ENCODE measurements around the gene PDZRN4.
"Not testable (repeated sequence)": the region's sequence is repeated elsewhere in the genome, so short reads cannot be mapped to it uniquely, and the experiment has no call there.

The PDZRN4 gene

DNA sequence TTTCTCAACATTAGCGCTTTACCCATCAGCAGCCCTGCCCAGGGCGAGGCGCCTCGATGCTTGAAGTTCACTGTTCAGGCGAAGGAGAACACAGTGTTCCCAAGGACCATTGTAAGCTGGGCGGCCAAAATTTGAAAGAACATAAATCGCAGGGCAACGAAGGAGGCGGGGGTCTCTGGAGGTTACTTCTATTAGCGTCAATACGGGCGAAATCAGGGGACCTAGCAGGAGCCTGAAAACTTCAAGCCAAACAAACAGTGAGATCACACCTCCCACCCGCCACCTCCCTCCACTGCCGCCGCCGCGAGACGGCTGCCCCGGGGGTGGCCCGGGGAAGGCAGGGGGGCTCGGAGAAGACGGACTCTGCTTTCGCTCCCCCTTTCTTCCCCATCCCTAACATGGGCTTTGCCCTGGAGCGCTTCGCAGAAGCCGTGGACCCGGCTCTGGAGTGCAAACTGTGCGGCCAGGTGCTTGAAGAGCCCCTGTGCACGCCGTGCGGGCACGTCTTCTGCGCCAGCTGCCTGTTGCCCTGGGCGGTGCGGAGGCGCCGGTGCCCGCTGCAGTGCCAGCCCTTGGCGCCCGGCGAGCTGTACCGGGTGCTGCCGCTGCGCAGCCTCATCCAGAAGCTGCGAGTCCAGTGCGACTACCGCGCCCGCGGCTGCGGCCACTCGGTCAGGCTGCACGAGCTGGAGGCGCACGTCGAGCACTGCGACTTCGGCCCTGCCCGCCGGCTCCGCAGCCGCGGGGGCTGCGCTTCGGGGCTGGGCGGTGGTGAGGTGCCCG lies at the start of gene PDZRN4:
Gene PDZRN4, plus strand, starts transcription at position 263 of the 783 bp plus-strand sequence.
- DNase-seq, result no peak

DNA sequence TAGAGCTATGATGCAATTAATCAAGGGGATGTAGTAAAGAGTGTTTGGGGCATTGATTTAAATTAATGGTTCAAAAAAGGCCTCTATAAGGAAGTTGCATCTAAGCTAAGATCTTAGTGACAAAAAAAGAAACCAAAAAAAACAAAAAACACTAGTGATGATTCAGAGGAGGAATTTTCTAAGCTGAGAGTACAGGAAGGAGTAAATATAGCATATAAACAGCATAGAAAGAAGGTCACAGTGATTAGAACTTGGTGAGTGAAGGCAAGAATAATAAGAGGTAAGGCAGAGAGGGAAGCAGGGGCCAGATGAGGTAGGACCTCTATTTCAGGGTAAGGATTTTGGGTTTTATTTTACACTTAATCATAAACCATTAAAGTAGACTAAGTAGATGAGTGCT lies 48.0 kb upstream of the PDZRN4 start:
- no peak for DNase-seq

DNA sequence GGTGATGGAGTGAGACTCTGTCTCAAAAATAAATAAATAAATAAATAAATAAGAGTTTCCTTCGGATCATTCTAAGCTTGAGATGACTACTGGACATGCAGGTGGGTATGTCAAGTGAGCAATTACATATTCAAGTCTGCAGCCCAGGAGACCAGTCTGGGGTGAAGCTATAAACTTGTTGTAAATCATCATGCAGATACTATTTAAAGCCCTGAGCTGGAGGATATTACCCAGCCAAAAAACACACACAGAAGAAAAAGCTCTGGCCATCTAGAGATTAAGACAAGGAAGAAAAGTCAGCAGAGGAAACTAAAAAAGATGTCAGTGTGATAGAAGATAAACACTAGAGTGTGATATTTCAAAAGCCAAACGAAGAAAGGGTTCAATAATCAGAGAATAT lies 47.0 kb upstream of the PDZRN4 start:
- no peak for DNase-seq

DNA sequence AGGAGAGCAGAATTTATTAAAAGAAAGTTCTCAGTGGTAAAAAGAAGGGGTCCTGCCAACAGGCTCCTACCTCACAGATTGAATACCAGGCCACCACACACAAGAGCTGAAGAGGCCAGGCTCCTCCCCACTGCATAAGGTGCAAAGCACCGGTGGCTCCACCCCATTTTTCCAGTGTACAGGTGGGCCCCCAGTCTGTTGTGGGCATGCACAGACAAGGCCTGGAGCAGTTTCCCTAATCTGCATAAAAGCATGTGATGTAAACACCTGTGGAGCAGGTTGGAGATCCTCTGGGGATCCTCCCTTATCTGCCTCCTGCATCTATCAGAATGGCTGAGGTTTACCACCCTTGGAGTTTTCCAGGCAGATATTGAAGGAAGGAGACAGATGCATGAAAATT lies 45.7 kb upstream of the PDZRN4 start:
- DNase-seq, result no peak

DNA sequence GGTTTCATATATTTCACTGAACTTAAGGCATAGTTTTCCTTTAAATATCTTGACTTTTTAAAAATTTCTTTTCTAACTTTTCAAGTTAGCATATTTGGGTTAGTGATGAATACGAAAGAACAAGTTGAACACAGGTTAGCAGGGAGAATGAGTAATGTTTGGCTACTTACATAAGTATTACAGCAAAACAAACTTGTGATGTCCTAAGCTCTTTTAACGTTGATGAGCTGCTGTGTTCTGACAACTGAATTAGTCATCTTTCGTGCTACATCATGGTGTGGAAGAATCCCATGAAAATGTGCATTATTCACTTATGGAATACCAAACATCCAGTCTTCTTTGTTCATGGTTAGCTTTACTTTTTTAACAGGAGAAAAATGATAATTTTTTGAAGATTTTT lies 36.3 kb upstream of the PDZRN4 start:
- DNase-seq, result no peak

DNA sequence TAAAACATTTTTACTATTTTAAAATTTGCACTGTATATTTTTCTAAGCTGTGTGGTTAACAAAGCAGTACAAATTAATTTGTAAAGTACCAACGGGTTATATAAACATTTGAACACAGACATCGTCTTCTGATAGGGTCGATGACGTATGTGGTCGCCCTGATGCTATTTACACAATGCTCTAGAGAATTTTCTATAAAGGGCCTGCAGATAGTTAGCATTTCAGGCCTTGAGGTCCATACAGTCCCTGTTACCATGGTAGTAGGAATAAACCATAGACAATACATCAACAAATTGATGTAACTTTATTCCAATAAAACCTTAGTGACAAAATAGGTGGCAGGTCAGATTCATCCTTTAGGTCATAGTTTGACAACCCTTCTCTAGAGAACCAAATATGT lies 25.7 kb upstream of the PDZRN4 start:
- no peak for DNase-seq

DNA sequence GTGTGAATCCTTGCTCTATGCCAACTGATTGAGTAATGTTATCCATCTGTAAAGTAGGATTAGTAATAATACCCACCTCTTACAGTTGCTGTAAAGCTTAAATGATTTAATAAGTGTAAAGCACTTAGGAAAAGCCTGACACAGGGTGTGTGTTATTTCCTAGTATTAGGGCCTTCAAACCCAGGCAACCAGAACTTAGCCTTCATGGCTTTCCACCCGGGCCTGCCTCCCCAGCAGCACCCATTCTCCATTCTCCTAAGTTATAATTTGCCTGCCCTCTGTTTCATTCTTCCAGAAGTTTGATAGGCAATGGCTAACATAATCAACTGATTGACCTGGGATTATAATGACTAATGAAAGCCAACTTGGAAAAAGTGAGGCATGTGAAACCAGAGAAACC lies 20.4 kb upstream of the PDZRN4 start:
- DNase-seq, result no peak

DNA sequence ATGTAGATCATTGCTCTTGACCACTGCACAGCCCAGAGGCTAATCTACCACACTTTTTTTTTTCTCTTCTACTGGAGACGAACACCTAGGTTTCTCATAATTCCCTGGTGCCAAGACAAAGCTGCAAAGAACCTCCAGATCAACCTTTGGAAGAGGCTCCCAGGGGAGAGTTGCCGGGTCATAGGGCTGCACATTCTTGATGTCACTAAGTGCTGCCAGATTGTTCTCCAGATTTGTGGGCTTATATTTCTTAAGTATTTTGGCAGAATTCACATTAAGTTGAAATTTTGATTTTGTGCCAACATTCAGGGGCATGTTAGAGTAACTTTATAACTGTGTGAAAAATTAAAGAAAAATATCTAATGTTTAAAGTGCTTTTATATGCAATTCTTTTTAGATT lies 13.5 kb upstream of the PDZRN4 start:
- DNase-seq, result no peak

DNA sequence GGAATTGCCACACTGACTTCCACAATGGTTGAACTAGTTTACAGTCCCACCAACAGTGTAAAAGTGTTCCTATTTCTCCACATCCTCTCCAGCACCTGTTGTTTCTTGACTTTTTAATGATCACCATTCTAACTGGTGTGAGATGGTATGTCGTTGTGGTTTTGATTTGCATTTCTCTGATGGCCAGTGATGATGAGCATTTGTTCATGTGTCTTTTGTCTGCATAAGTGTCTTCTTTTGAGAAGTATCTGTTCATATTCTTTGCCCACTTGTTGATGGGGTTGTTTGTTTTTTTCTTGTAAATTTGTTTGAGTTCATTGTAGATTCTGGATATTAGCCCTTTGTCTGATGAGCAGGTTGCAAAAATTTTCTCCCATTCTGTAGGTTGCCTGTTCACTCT lies 8.6 kb upstream of the PDZRN4 start:
- not testable (repeated sequence) for DNase-seq

DNA sequence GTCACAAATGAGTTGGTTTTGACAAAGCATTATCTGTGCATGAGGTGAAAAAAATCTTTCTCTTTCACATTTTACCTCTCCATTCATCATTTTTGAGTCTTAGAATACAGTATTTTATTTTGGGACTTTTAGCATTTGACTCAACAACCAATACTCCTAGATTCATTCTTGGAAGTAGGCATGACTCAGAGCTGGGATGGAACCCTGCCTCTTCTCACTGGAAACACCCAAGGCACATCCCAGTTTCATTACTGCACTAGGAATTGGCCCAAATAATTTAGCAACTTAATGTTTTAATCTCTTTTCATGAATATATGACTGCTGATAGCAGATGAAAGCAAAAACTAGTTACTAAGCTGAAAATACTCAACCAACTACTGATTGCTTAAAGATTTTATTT lies 3.3 kb upstream of the PDZRN4 start:
- DNase-seq, result no peak

DNA sequence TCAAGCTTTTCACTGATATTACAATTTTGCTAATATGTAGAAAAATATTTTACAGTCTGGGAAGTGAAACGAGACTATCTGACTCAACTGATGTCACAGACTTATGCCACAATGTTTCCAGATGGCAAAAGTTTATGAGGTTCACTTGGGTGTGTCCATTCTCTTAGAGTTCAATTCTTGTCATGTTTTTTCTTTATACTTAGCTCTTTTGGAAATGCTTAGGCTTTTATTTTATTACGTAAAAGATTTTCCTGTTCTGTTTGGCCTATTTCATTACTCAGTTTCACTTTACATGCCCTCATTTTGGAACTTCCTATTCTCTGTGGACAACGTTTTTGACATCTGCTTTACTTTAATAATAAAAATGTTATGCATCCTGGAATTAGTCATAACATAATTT lies 2.1 kb upstream of the PDZRN4 start:
- no peak for DNase-seq

DNA sequence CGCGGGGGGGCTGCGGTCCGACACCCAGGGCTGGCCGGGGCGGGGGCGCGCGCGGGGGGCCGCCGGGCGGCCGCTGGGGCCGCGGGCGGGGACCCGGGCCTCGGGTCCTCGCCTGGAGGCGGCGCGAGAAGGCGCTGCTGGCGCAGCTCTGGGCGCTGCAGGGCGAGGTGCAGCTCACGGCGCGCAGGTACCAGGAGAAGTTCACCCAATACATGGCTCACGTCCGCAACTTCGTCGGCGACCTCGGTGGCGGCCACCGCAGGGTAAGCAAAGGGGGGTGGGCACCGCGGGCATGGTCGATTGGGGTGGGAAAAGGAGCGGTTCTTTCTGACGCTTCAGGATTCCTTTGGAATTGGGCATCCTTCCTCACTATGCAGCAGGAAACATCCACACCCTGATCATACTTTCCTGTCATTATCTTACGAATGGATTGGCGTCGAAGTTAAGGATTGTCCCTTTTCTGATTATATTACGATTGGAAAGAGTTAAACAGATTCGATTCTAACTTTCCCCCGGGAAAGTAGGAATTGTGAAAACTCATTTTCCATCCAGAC lies 798 bp downstream of the PDZRN4 start:
- no peak for DNase-seq

DNA sequence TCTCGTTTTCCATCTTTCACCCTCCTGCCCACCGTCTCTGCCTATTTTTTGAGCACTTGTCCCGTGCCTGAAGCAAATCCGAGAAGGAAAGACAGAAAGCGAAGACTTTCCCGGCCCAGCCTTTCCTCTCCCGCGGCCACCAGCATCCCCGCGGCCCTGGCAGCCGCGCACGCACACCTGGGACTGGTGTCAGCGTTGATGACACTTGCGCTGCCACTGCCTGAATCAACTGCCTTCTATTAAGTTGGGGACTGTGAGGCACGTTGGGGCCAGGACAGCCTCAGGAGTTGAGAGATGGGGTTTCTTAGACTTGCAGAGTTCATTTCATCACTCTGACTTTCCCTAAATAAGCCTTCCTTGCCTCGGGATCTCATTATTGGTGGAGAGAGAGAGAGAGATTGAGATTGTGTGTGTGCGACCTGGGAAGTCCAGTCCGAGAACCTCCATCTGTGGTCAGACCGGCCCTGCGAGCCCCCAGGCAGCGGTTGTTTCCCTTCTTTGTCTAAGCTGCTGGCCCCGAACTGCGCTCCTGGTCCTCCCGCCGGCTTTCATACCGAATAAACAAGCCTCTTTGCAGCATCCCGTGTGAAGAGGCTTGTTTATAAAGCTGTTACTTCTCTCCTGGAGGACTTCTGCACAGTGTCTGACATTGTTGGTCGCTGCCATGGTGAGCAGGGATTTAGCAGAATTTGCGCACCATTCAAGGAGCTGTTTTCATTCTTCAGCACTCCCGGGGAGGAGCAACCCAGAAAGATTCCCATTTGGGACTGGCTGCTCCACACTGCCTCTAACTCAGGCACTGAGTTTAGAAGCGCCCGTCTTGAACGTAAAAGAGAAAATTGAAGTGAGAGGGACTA lies 1.5 kb downstream of the PDZRN4 start:
- no peak for DNase-seq

DNA sequence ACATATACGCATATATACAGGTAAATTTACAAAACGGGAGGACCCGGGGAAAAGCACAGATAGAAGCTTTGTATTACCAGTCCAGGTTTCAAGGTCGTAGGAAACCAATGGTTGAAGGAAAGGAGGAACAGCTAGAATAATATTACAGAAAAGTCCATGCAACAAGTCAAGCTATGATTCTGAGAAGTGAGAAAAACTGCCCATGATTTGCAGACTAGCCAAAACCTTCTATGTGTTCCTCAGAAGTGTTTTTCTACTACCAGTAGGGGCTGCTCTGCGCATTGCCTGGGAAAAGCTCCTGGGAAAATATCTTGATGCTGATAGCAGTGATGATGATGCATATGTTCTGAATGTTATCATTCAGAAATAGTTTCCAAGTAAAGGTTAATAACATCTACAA lies 2.2 kb downstream of the PDZRN4 start:
- DNase-seq, result no peak

DNA sequence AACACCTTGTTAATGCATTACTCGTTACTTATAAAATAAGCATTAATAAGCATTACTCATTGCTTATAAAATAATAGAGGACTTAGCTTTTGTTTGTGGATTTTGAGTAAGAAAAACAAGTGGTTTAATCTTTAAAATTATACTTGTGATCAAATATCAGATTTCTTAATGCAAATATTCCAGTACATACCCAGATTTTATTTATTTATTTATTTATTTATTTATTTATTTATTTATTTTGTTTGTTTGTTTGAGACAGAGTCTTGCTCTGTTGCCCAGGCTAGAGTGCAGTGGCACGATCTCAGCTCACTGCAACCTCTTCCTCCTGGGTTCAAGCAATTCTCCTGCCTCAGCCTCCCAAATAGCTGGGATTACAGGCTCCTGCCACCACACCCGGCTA lies 3.4 kb downstream of the PDZRN4 start:
- DNase-seq, result not testable (repeated sequence)

DNA sequence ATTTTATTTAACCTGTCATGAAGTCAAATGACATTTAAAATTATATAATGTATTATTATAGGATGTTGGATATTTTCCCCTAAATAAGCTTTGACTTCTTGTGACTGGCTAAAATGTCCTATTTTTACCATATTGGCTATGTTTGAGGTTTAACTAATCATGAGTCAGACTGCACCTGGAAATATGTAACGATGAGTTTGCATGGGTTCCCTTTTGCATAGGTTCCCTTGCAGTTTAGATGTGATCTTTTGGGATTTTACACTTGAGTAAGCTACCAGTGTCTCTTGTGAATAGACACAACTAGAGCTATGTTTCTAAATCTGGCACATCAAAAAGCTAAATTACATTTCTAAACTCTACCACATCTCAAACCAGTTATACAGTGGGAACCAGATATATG lies 5.2 kb downstream of the PDZRN4 start:
- no peak for DNase-seq

DNA sequence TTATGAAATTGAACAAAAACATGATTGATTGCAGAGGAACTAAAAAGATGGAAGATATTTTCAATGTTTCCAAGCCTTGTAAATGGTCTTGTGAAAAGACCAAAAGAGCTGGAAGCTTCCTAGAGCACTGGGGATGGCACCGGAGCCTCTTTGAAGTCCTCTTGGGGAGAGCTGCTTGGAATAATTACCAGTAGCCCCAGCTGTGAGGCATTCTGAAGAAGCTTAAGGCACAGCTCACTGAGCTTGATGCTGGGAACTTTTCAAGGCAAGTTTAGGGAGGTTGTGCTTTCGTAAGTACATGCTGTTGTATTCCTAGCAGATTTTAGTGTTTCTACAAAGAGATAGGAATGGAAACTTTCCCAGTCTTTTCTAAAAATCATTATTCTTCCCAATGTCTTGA lies 13.9 kb downstream of the PDZRN4 start:
- DNase-seq, result no peak

DNA sequence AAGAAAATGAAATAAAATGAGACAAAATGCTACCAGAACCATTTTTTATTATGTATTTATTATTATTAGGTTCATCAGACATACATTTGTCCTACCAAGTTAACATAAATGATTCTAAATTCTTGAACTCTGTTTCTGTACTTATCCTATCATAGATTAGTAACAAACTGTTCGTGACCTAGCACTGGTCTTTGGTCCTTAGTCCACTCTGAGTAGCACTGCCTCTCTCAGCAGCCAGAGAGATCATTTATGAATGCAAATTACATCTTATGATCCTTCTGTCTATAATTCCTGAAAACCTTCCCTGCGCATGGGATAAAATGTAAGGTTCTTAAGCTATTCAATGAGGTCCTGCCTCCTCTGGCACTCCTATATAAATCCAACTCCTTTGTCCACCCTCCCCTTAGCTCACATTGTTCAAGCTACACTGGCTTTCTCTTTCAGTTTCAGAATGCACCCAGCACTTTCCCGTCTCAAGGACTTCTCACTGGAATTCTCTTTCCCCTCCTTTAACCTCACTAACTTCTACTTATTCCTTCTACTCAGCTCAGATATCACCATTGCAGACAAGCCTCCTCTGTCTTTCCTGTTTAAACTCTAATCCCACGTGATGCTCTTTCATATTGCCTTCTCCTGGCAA lies 17.1 kb downstream of the PDZRN4 start:
- DNase-seq, result no peak

DNA sequence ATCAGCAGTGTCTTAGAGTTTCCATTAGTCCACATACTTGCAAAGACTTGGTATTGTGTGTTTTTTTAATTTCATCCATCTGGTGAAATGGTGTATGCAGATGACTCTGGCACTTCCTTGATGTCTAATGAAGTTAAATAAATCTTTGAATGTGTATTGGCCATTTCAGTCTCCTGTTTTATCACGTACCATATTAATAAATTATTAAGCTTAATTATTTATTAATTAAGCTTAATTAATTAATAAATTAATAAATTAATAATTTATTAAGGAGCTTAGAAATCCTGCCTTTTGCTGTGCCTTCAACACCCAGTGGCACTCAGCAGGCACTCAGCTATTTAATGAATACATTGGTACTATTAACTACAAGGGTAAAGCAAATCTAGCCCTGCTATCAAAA lies 18.2 kb downstream of the PDZRN4 start:
- DNase-seq, result no peak

DNA sequence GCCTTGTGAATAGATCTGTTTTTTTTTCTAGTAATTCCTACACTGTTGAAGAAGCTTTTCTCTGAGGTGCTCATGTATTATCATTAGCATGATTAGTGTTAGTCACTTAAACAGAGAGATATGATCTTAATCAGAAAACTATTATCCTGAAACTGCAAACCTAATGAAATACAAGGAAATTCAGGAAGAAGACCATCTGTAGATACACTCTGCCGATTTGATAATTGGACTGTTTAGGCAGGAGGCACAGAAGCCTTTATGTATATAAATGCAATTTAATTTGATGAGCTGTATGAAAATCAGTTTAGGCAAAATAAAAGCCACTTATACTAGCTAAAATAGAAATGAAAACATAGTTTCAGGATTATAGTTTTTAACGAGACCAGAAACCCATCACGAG lies 23.3 kb downstream of the PDZRN4 start:
- DNase-seq, result no peak

DNA sequence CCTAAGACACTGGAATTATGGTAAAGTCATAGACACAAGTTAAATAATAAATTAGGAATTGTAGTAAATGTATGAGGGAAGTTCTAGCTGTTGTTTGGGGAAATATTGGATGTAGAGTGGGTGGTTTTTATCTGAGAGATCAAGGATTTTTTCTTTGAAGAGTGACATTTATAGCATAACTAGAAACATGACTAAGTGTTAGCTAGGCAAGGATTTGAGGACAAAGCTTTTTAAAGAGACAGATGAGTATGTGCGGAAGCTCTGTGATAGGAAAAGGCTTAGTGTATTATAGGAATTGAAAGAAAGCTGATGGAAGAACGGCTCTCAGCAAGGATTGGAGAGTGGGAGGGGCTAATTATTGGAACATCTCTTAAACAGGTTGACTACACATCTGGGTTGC lies 24.5 kb downstream of the PDZRN4 start:
- no peak for DNase-seq

DNA sequence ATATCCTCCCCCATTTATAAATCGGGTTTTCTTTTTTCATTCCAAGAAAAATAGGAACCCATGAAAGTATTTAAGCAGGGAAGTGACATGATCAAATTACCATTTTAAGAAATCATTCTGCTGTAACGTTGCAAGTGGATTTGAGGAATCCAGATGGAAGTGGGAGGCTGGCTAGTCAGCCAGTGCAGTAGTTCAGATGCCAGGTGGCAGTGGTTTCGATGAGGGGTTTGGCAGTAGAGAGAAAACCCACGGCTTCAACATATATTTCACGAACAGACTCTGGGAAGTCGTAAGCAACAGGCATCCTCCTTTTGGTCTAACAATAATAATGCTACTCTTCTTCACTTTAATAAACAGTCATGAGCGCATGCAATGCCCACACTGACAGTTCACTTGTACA lies 25.0 kb downstream of the PDZRN4 start:
- DNase-seq, result no peak

DNA sequence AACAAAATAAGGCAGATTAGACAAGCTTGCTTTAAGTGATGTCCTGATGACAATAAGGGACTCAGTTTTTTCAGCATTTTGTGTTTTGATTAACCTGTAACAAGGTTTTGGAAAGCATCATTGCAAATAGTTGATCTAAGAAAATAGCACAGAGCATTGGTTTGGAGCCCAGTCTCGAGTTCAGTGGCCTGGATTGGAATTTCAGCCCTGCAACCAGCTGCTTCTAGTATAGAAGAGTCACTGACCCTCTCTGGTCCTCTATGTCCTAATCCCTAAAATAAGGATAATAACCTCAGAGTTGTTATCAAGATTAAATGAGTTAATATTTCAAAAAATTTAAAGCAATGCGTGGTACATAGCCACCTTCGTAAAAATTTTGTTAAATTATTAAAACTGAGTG lies 25.5 kb downstream of the PDZRN4 start:
- no peak for DNase-seq

DNA sequence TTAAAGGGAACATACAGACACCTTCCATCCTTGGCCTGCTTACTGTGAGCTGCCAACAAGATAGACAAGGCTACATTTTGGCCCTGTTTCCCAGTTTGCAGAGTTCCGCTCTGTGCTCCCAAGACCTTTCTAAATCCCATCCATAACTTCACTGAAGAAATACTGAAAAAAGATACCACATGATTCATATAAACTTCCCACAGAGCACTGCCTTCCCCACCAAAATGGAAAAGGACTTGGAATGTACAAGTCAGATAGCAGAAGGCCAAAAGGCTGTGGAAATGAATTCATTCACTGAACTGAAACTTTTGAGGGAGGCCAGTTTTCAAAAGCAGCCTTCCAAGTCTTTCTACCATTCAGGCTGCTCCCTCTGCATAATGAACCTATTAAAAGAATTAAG lies 29.6 kb downstream of the PDZRN4 start:
- no peak for DNase-seq

Data from CD4-positive, alpha-beta T cell treated with Interferon gamma for 1 hour (primary cell).